Ovary (tissue), 3 donors: Measurements from ENCODE around the gene TP53BP1.

Source experiments
- CTCF ChIP-seq, 3 donors: fragments of 450-650 bp in 2 of 3; fragments of 200-600 bp in 1 of 3; IDR thresholded peaks; one replicate each; pipeline versions ENCODE4 v1.5.1 to v1.8.0; 2016 to 2022; ENCODE audit warnings: antibody characterized with exemption in 3 of 3, mild to moderate bottlenecking in 1 of 3
- POLR2A ChIP-seq: fragments of 450-650 bp; IDR thresholded peaks from one replicate; pipeline ENCODE4 v1.6.1; 2017; ENCODE audit warnings: antibody characterized with exemption, mild to moderate bottlenecking, moderate library complexity
- donor health status: DM: no; HTN: no; CAD: no.

- TF ChIP-seq CTCF (IDR thresholded peaks at IDR 0.05) (no peak), POLR2A (no peak)
These were observed 23.2 kb upstream of the TP53BP1 start for GRCh38 chr15:43516185-43516584.
